COLO668 (cell line): ENCODE measurements around the gene SMC1A.
"Not testable (repeated sequence)": the region's sequence is repeated elsewhere in the genome, so short reads cannot be mapped to it uniquely, and the experiment has no call there.

Experiments used
- DNase-seq: peaks from one replicate; lab custom pipeline; 2025; ENCODE audit not compliant: unreplicated experiment; lab: John Stamatoyannopoulos, UW

The SMC1A gene

GRCh38 chrX:53422086-53422860 lies at the start of gene SMC1A:
SMC1A (minus strand) TSS chrX:53422654; CDS start chrX:53422600, 54 bp downstream.
- peak; percentile 95 for DNase-seq

GRCh38 chrX:53471346-53471745 lies 48.9 kb upstream of the SMC1A start:
- no peak for DNase-seq

- not testable (repeated sequence) for DNase-seq
Observed at GRCh38 chrX:53468659-53469058, 46.2 kb upstream of the SMC1A start.

GRCh38 chrX:53458082-53458481 lies 35.6 kb upstream of the SMC1A start:
- no peak for DNase-seq

- no peak for DNase-seq
Observed at GRCh38 chrX:53456254-53456653, 33.8 kb upstream of the SMC1A start.

- DNase-seq, result no peak
Observed at GRCh38 chrX:53452812-53453211, 30.4 kb upstream of the SMC1A start.

GRCh38 chrX:53449632-53450031 lies 27.2 kb upstream of the SMC1A start:
- no peak for DNase-seq

GRCh38 chrX:53447441-53447840 lies 25.0 kb upstream of the SMC1A start:
- DNase-seq, result no peak

- DNase-seq, result peak; percentile 42
Observed at GRCh38 chrX:53445977-53446376, 23.5 kb upstream of the SMC1A start.

- DNase-seq, result no peak
Observed at GRCh38 chrX:53442322-53442631, 19.8 kb upstream of the SMC1A start.

- peak; percentile 92 for DNase-seq
Observed at GRCh38 chrX:53441531-53442321, 19.3 kb upstream of the SMC1A start.

- peak; percentile 70 for DNase-seq
Observed at GRCh38 chrX:53440621-53441517, 18.4 kb upstream of the SMC1A start.

- DNase-seq, result peak; percentile 38
Observed at GRCh38 chrX:53440101-53440500, 17.6 kb upstream of the SMC1A start.

GRCh38 chrX:53438832-53439230 lies 16.4 kb upstream of the SMC1A start:
- DNase-seq, result no peak

GRCh38 chrX:53438174-53438831 lies 15.8 kb upstream of the SMC1A start:
- no peak for DNase-seq

- no peak for DNase-seq
Observed at GRCh38 chrX:53437206-53437605, 14.8 kb upstream of the SMC1A start.

GRCh38 chrX:53435997-53436396 lies 13.5 kb upstream of the SMC1A start:
- peak; percentile 51 for DNase-seq

GRCh38 chrX:53433651-53434639 lies 11.5 kb upstream of the SMC1A start, which contains the start of gene HSD17B10:
HSD17B10 (minus strand) TSS chrX:53434370; CDS start chrX:53434345, 25 bp downstream.
- DNase-seq, result peak; percentile 94

- no peak for DNase-seq
Observed at GRCh38 chrX:53430231-53430630, 7.8 kb upstream of the SMC1A start.

GRCh38 chrX:53429755-53430154 lies 7.3 kb upstream of the SMC1A start:
- DNase-seq, result no peak
